CD1c-positive myeloid dendritic cell (primary cell): ENCODE data around the gene IP6K1.
"Not testable (repeated sequence)": the region's sequence is repeated elsewhere in the genome, so short reads cannot be mapped to it uniquely, and the experiment has no call there.

Experiments
- DNase-seq: peaks from one replicate; pipeline ENCODE4 v3.0.0-alpha.2; 2016; ENCODE audit errors: extremely low spot score

IP6K1 gene

GRCh38 chr3:49794431-49794830 is 8.1 kb upstream of the IP6K1 start:
- DNase-seq, result no peak

DNA sequence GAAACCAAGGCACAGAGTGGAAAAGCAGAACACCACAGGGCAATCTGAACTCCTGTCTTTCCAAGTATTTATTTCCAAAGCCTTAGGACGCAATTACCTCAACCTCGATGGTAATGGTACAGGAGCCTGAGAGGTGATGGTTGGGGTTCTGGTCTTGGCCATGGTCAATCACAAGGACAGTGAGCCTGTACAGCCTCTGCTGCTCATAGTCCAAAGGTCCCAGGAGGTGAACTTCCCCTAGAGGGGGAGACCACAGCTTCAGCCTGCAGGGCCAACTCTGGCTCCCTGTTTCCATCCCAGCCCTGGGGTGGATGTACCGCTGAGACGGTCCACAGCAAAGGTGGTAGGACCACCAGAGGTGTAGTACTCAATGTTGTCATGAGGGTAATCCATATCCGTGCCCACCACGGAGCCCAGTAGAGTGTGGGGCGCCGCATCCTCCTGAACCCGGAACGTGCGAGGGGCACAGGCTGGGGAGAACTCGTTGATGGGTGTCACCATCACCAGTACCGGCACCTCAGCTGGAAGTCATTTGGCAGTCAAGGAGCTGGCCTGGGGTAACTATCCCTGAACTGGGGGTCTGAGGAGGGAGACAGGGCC is 7.2 kb upstream of the IP6K1 start:
- no peak for DNase-seq

DNA sequence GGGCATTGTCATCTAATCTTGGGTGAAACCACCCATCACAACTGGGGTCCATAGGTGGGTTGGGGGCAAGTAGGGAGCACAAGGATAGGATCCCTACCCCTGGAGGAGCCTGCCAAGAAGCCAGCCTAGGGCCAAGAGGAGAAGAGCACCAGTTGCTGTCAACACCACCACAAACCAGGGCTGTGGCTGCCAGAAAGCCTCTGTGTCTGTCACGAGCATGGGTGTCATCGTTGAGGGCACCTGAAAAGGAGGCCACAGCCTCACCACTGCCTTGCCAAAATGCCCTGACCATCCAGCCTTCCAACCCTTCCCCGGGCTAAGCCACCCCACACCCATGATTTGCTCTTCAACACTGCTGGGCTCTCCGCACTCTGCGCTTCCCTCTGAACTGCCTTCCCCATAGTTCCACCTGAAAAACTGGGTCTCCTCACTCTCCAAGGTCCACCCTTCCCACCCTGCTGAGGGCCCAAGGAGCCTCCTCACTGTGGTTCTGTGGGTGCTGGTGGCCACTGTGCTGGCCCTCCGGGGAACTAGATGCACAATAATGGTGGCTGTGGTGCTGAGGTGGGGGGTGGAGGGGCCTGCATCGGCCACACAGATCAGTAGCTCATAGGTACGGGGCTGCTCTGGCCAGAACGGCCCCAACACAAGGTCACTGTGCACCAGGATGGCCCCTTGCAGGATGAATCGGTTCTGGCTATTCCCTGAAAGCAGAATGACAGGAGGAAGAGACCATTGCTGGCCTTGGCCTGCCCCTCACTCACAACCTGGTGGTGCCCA is 6.2 kb upstream of the IP6K1 start:
- no peak for DNase-seq

DNA sequence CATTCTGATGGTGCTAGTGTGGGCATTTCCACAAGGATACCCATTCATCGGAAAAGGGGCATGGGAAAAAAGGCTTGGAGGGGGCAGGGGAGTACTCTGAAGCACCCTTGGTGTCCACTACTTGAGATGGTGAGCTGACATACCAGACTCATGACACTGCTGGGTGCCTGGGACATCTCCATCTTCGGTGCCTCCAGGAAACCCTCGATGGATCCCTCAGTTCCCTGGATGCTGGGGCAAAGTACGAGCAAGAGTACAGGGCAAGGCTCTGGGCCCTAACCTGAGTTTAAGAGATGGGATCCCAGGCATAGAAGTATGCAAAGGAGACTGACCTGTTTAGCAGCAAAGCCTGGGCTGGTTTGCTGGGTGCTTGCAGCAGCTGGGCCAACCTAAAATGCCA is 5.2 kb upstream of the IP6K1 start:
- no peak for DNase-seq

DNA sequence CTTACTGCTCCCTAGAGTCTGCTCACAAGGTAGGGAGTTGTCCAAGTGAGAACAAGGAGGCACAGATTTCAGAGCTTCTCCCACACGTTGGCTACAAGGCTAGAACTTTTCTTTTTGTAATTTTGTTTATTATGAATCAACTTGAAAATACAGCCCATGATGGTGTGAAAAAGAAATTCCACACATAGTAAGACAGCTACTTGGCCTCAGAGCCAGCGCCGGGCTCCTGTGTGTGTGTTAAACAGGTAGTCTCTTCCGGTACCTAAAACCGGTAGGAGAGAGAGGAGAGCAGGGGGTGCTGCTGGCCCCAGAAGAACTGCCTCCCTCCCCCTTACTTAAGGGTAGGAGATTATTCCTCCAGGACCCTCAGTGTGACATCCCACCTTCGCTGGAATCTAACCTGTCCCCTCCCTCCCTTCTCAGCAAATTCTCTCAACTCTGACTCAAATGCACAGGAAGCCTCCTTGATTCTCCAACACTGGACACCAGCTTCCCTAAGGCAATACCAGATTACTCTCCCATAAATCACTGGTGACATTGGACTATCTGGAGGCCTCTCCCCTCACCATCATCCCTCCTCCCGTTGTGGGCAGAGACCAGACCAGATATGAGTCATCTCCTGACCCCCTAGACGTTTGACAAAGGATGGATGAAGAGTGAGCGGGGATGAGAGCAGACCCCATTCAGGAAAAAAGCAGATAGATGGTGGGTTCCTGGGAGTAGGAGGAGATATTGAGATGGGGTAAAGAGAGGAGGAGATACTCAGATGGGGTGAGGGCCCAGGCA is 4.5 kb upstream of the IP6K1 start:
- no peak for DNase-seq

DNA sequence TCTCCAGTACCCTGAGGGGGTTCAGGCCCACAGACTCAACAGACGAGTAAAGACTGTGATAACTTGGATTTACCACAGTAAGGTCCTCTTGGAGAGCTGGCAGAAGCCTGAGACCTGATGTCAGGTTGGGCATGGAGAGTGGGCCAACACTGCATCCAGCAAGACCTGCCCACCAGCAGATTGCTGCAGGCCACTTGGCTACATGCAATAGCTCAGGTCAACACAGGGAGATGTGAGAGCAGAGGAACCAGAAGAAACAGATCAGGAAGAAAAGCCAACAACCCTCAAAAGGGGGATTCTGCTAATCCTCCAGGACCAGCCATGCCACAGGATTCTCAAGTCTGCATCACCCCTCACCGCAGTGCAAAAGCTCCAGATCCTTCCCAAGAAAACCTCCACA is 1.7 kb upstream of the IP6K1 start:
- no peak for DNase-seq

GRCh38 chr3:49787536-49787935 is 1.2 kb upstream of the IP6K1 start:
- no peak for DNase-seq

DNA sequence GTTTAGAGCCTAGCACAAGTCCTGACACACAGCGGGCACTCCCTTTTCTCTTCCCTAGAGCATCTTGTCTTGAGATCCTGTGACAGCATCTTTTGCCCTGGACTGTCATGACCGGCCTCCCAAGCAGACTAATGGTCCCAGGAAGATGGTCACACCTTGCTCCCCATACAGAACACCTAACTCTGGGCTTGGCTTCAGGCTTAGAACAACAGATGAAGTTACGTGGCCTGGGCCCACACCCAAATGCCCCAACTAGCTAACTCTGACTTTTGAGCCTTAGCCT is 781 bp upstream of the IP6K1 start:
- no peak for DNase-seq

DNA sequence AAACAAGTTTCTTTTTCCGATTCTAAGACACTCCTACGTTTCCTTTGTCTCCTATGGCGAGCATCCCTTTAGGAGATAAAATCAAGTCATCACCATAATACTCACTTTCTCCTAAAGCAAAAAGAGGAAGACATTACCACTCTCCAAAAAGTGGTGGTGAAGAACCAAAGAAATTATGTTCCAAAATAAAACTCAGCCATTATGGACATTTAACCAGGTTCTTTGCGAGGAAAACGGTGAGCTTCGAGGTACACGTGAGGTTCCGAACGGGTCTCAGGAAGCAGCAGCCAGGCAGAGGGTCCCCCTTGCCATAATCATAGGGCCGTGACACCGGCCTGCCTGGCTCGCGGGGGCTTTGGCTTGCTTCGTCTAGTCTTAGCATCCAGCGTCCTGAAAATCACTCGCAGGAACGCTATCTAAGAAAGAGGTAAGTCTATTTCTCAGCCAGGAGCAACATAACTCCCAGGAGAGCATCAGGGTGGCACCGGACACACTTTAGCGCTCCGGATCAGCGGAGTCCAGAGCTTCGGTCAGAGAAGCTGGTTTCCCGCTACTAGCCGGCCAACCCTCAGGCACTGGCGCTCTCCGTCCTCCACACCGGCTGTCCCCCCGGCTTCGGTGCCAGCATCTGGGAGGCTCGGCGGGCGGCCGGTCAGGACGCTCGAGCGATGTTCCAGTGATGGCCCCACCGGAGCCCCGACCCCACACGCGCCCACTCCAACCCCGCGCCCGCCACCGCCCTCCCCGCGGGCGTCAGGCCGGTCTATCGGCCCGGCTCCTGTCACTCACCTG is 581 bp downstream of the IP6K1 start:
- DNase-seq, result peak; percentile 34

GRCh38 chr3:49782277-49782676 is 4.1 kb downstream of the IP6K1 start:
- not testable (repeated sequence) for DNase-seq

- no peak for DNase-seq
These were observed 4.7 kb downstream of the IP6K1 start for GRCh38 chr3:49781415-49782199.

DNA sequence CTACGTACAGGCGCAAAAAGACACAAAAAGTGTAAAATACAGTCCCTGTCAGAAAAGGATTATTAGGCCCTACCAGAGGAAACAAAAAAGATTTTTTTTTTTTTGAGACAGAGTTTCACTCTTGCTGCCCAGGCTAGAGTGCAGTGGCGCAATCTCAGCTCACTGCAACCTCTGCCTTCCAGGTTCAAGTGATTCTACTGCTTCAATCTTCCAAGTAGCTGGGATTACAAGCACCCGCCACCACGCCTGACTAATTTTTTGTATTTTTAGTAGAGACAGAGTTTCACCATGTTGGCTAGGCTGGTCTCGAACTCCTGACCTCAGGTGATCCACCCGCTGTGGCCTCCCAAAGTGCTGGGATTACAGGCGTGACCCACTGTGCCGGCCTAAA is 5.4 kb downstream of the IP6K1 start:
- not testable (repeated sequence) for DNase-seq

- no peak for DNase-seq
These were observed 6.0 kb downstream of the IP6K1 start for GRCh38 chr3:49780080-49780974.

DNA sequence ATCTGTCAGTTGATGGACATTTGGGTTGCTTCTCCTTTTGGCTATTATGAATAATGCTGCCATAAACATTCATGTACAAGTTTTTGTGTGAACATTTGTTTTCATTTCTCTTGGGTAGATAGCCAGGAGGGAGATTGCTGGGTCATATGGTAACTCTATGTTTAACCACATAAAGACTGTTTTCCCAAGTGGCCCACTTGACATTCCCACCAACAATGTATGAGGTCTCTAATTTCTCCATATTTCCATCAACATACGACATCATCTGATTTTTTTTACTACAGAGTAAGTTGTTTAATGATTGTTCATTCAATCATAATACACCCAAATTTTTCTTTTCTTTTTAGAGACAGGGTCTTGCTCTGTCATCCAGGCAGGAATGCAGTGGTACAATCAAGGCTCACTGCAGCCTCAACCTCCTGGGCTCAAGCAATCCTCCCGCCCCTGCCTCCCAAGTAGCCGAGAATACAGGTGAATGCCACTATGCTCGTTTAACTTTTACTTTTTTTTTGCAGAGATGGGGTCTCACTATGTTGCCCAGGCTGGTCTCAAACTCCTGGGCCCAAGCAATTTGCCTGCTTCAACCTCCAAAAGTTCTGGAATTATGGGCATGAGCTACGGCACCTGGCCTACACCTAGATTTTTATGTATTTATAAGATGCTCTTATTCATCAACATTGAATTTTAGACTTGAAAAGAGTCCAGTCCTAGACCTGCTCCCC is 6.8 kb downstream of the IP6K1 start:
- DNase-seq, result no peak

GRCh38 chr3:49776101-49776500 is 10.2 kb downstream of the IP6K1 start:
- not testable (repeated sequence) for DNase-seq

DNA sequence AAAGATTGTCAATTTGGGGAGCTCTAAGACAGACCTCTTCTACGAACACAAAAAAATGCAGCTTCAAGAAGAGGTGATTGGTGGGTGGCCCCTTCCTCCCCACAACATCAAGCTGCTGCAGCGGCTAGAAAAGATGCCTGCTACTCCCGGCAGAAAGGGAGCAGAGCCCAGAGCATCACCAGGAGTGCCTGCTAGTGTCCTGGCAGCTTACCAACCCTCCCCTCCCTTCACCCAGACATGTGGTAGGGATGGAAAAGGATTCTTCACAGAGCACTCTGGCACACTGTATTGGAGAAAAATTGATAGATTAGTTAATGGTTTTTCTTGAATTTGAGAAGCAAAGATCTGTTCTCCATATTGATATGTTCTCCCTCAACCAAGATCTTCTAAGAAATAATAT is 10.8 kb downstream of the IP6K1 start:
- no peak for DNase-seq

DNA sequence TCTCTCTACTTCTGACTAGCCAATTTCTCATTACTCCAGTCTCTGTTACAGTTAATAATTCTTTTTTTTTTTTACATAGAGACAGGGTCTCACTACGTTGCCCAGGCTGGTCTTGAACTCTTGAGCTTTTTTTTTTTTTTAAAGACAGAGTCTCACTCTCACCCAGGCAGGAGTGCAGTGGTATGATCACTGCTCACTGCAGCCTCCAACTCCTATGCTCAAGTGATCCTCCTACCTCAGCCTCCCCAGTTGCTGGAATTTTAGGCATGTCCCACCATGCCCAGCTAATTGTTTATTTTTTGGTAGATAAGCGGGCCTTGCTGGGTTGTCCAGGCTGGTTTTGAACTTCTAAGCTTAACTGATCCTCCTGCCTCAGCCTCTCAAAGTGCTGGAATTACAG is 13.6 kb downstream of the IP6K1 start:
- no peak for DNase-seq

- DNase-seq, result no peak
These were observed 14.9 kb downstream of the IP6K1 start for GRCh38 chr3:49771340-49771938.

GRCh38 chr3:49769926-49770325 is 16.4 kb downstream of the IP6K1 start:
- no peak for DNase-seq
